A673 (cell line): ENCODE measurements around the gene AGTPBP1.

ENCODE experiments used
- EZH2 ChIP-seq: fragments of 200-600 bp; sonication (generic); IDR thresholded peaks from 2 replicates; pipeline ENCODE4 v1.6.1; 2017; ENCODE audit warnings: borderline replicate concordance, low read depth, mild to moderate bottlenecking, mixed read lengths, antibody characterized with exemption, low read length; ENCODE audit not compliant: poor library complexity, severe bottlenecking
- TF ChIP-seq, protein P1 (sequence below): fragments of 300-800, 200-600 bp; sonication (generic); conservative IDR thresholded peaks from 2 replicates; pipeline ENCODE4 v1.5.1; 2017; ENCODE audit warnings: low read depth, mild to moderate bottlenecking, antibody characterized with exemption, low read length, moderate library complexity, mixed read lengths

DNA sequence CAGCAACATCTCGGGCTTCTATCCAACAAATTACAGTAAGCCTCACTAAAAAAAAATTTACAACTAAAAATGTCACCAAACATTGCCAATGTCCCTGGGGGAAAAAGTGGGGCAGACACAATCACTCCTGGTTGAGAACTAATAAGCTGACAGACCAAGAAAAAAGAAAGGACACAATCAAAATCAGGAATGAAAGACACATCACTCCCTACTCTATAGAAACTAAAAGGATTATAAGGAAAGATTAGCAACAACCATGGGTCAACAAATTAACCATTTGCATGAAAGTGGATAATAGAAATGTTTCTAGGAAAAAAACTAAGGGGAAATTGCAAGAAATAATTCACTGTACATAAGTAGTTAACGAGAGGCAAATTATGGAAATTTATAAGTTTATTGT, 53.4 kb downstream of the AGTPBP1 start:
- TF ChIP-seq, protein P1, sequence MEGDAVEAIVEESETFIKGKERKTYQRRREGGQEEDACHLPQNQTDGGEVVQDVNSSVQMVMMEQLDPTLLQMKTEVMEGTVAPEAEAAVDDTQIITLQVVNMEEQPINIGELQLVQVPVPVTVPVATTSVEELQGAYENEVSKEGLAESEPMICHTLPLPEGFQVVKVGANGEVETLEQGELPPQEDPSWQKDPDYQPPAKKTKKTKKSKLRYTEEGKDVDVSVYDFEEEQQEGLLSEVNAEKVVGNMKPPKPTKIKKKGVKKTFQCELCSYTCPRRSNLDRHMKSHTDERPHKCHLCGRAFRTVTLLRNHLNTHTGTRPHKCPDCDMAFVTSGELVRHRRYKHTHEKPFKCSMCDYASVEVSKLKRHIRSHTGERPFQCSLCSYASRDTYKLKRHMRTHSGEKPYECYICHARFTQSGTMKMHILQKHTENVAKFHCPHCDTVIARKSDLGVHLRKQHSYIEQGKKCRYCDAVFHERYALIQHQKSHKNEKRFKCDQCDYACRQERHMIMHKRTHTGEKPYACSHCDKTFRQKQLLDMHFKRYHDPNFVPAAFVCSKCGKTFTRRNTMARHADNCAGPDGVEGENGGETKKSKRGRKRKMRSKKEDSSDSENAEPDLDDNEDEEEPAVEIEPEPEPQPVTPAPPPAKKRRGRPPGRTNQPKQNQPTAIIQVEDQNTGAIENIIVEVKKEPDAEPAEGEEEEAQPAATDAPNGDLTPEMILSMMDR: no peak
- TF ChIP-seq EZH2: no peak
